Left kidney (tissue), 2 donors: Measurements from ENCODE around the gene SMIM41. TPM values are rescaled to one million over a fixed set of nuclear protein-coding genes. Genes with fewer than 3 reads are reported as not detected.
A peak's percentile ranks its signal among the peaks of the same experiment; 100 is the strongest.

Experiments used
- DNase-seq: peaks from one replicate; pipeline ENCODE4 v3.0.0-alpha.2; 2013
- polyA plus RNA-seq: library from polyadenylated mRNA; unstranded; fragments of 120-200 nt; gene quantifications from one replicate; pipeline ENCODE4 v1.2.1, GENCODE V29; 2013; ENCODE audit not compliant: insufficient read length

SMIM41 gene
- polyA plus RNA-seq, 1 donor = not detected

GRCh38 chr12:52147367-52147963, 68.0 kb downstream of the SMIM41 start:
- no peak for DNase-seq

- DNase-seq = no peak
Measured at GRCh38 chr12:52147964-52148463, 68.5 kb downstream of the SMIM41 start.

GRCh38 chr12:52148464-52149181, 69.1 kb downstream of the SMIM41 start:
- DNase-seq = no peak

- DNase-seq = no peak
Measured at GRCh38 chr12:52149182-52149641, 69.7 kb downstream of the SMIM41 start.

- no peak for DNase-seq
Measured at GRCh38 chr12:52149651-52150241, 70.2 kb downstream of the SMIM41 start.

- no peak for DNase-seq
Measured at GRCh38 chr12:52151153-52151836, 71.8 kb downstream of the SMIM41 start.

GRCh38 chr12:52151837-52152783, 72.6 kb downstream of the SMIM41 start:
- no peak for DNase-seq

- no peak for DNase-seq
Measured at GRCh38 chr12:52152905-52153317, 73.4 kb downstream of the SMIM41 start.

GRCh38 chr12:52155048-52155868, 75.8 kb downstream of the SMIM41 start:
- no peak for DNase-seq

- DNase-seq = no peak
Measured at GRCh38 chr12:52156311-52156710, 76.8 kb downstream of the SMIM41 start.

- peak; percentile 62 for DNase-seq
Measured at GRCh38 chr12:52156757-52157565, 77.5 kb downstream of the SMIM41 start.

- no peak for DNase-seq
Measured at GRCh38 chr12:52157566-52158150, 78.2 kb downstream of the SMIM41 start.

Other genes starting within 250 kb of the SMIM41 start
- 3.4 TPM for gene FIGNL2, start 231.0 kb upstream of the SMIM41 start, polyA plus RNA-seq
- gene ANKRD33, start 191.6 kb upstream of the SMIM41 start, polyA plus RNA-seq = 0.17 TPM
- 28.2 TPM for gene ACVRL1, start 172.2 kb upstream of the SMIM41 start, polyA plus RNA-seq
- gene ACVR1B, start 128.0 kb upstream of the SMIM41 start, polyA plus RNA-seq = 52.6 TPM
- gene TAMALIN, start 72.8 kb upstream of the SMIM41 start, polyA plus RNA-seq = 23.4 TPM
- 29.5 TPM for gene NR4A1, start 28.3 kb upstream of the SMIM41 start, polyA plus RNA-seq
- gene ATG101, start 9.7 kb upstream of the SMIM41 start, polyA plus RNA-seq = 23.4 TPM
- gene KRT80, start 112.3 kb downstream of the SMIM41 start, polyA plus RNA-seq = 0.80 TPM
- gene KRT7, start 153.5 kb downstream of the SMIM41 start, polyA plus RNA-seq = 56.5 TPM
- gene KRT86, start 194.9 kb downstream of the SMIM41 start, polyA plus RNA-seq = not detected
- gene KRT81, start 211.8 kb downstream of the SMIM41 start, polyA plus RNA-seq = not detected
- not detected for gene KRT83, start 241.7 kb downstream of the SMIM41 start, polyA plus RNA-seq